Skeletal muscle tissue (tissue), 5 donors: ENCODE measurements around the gene PPT2. TPM values are rescaled to one million over a fixed set of nuclear protein-coding genes. Genes with fewer than 3 reads are reported as not detected.
"Not testable (repeated sequence)": the region's sequence is repeated elsewhere in the genome, so short reads cannot be mapped to it uniquely, and the experiment has no call there.

Experiments
- H3K27ac ChIP-seq: one replicate; pipeline ENCODE4 v1.7.0; 2013; ENCODE audit warnings: mild to moderate bottlenecking, low read depth, low read length, inconsistent platforms
- H3K27me3 ChIP-seq, 3 donors: one replicate each; pipeline ENCODE4 v1.7.0; 2013; ENCODE audit warnings: low read length in 3 of 3; ENCODE audit not compliant: control insufficient read depth in 3 of 3, insufficient read depth in 3 of 3
- H3K36me3 ChIP-seq, 3 donors: one replicate each; pipeline ENCODE4 v1.7.0; 2013; ENCODE audit warnings: low read length in 3 of 3; ENCODE audit not compliant: control insufficient read depth in 3 of 3, insufficient read depth in 3 of 3
- H3K4me1 ChIP-seq, 3 donors: one replicate each; pipeline ENCODE4 v1.7.0; 2013; ENCODE audit warnings: low read length in 3 of 3, mild to moderate bottlenecking in 3 of 3; ENCODE audit not compliant: control insufficient read depth in 3 of 3, insufficient read depth in 3 of 3
- H3K4me3 ChIP-seq, 3 donors: one replicate each; pipeline ENCODE4 v1.7.0; 2013; ENCODE audit warnings: low read length in 3 of 3
- H3K9ac ChIP-seq, 3 donors: one replicate each; pipeline ENCODE4 v1.7.0; 2013; ENCODE audit warnings: low read length in 3 of 3, mild to moderate bottlenecking in 3 of 3, moderate library complexity in 2 of 3, low read depth in 1 of 3
- H3K9me3 ChIP-seq, 3 donors: one replicate each; pipeline ENCODE4 v1.7.0; 2013; ENCODE audit warnings: low read length in 3 of 3; ENCODE audit not compliant: control insufficient read depth in 3 of 3
- small RNA-seq: library from RNA; depleted of rRNA; stranded (forward); fragments of <200 nt; gene quantifications from one replicate; pipeline ENCODE3, GENCODE V24; 2014
- total RNA-seq: library from RNA; depleted of rRNA; stranded (reverse); fragments of >200 nt; gene quantifications from one replicate; pipeline ENCODE4 v1.2.3, GENCODE V29; 2014
- donor health status: Osteomylitis.

PPT2 gene
- total RNA-seq, 1 donor from 2014 or later: 31.3 TPM

DNA sequence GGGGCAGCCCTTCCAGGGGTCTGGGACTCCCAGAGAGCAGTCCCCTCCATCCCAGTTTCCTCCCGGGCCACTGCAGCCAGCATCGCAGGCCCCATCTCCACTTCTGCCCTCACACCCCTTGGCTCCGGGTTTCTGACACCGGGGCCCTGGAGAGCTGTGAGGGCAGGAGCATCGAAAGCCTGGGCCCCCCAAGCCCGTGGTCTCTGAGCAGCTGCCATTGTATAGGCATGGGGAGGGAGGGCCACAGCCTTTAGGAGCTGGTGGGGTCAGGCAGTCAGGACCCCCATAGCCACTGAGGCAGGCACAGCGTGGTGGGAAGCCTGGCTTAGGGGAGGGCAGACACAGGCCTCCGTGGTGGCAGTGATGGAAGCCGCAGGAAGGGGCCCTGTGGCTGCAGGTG, 48.2 kb downstream of the PPT2 start:
- H3K4me1 ChIP-seq: peaks cover 3 to 5% (median 3%) of the 10 kb centered on the region in 3 donors
- H3K36me3 ChIP-seq: no peaks in the 10 kb centered on the region

DNA sequence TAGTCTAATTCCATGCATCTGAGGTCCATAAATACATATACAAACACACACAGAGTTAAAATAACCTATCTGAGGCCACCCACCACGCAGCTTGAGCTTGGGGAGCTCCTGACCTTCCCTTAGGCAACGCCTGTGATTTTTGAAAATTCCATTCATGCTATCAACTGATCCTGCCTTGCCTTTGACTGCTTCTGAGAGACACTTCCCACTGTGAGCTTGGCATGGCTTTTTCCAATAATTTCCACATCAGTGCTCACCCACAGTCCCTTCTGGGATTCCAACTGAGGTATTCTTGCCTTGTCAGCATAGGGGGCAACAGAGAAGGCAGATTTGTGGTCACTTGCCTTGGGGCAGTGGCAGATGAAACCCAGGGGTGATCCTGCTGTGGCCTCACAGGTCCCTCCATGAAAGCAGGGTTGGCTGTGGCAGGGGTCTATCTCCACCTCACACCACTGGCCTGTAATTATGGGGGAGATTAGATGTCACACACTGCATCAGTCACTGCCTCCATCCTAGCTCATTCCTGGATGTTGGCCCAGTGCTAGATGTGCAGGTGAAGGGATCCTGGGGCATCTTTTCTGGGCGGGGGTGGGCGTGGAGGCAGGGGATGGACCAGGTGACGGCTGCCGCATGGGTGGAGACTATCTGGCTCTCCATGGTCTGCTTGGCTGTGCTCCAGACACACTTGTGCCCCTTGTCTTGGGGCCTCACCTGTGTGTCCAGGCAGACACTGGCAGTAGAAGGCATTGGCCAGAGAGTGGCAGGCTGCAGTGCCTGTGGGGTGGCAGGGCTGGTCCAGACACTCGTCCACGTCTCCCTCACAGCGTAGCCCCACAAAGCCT, 49.7 kb downstream of the PPT2 start:
- Histone ChIP-seq H3K27ac (no peak overlapping the region), H3K36me3 (no peaks in the 10 kb centered on the region), H3K4me1 (no peaks in the 10 kb centered on the region), H3K9ac (no peak overlapping the region), H3K9me3 (no peaks in the 10 kb centered on the region), H3K27me3 (peaks cover 9 to 32% (median 19%) of the 10 kb centered on the region in 3 donors), H3K4me3 (no peak overlapping the region)

More for the DNA sequence above, 48.2 kb downstream of the PPT2 start:
- Histone ChIP-seq H3K9ac (no peak overlapping the region), H3K27me3 (peaks cover 9 to 32% (median 19%) of the 10 kb centered on the region in 3 donors), H3K27ac (no peak overlapping the region), H3K4me3 (no peak overlapping the region), H3K9me3 (no peaks in the 10 kb centered on the region)

DNA sequence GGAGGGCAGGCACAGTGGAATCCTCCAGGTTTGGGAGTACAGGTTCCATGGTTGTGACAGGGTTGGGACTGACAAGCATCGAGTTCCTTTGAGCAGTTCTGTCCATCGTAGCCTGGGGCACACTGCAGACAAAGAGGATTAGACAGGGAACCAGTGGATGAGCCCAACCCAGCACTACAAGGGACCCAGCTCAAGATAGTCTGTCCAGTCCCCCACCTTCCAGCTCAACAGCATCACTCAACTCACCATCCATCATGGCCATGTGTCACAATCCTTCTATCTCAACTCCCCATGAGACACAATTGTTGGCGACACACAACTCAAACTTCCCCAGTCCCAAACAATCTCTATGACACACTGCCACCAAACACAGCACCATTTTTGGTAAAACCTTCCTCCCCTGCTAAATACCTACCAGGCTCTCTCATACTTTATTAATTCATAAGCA, 50.4 kb downstream of the PPT2 start:
- no peaks in the 10 kb centered on the region for H3K9me3 ChIP-seq
- no peak overlapping the region for H3K4me3 ChIP-seq
- peaks cover 9 to 32% (median 19%) of the 10 kb centered on the region in 3 donors for H3K27me3 ChIP-seq
- no peaks in the 10 kb centered on the region for H3K4me1 ChIP-seq
- H3K9ac ChIP-seq: no peak overlapping the region
- H3K27ac ChIP-seq: no peak overlapping the region
- no peaks in the 10 kb centered on the region for H3K36me3 ChIP-seq

DNA sequence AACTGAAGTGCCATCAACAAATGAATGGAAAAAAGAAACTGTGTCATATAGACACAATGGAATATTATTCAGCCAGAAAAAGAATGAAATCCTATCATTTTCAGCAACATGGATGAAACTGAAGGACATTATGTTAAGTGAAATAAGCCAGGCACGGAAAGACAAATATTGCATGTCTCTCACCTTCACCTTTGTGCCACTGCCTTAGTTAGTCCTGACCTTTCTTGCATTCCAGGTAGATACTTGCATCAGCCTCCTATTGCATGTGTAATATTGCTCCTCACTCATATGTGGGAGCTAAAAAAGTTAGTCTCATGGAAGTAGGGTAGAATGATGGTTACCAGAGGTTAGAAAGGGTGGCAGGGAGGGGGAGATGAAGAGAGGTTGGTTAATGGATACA, 55.1 kb downstream of the PPT2 start:
- Histone ChIP-seq H3K27ac (no peak overlapping the region), H3K4me1 (no peaks in the 10 kb centered on the region), H3K36me3 (no peaks in the 10 kb centered on the region), H3K27me3 (peaks cover under 1 to 5% (median 4%) of the 10 kb centered on the region in 3 donors), H3K9me3 (no peaks in the 10 kb centered on the region), H3K4me3 (no peak overlapping the region), H3K9ac (no peak overlapping the region)

- H3K27me3 ChIP-seq: no peaks in the 10 kb centered on the region
- no peak overlapping the region for H3K4me3 ChIP-seq
- H3K27ac ChIP-seq: no peak overlapping the region
- no peaks in the 10 kb centered on the region for H3K9me3 ChIP-seq
- no peaks in the 10 kb centered on the region for H3K4me1 ChIP-seq
- H3K36me3 ChIP-seq: no peaks in the 10 kb centered on the region
- no peak overlapping the region for H3K9ac ChIP-seq
Observed at GRCh38 chr6:32210191-32210601, 56.3 kb downstream of the PPT2 start.

GRCh38 chr6:32211432-32211831, 57.5 kb downstream of the PPT2 start:
- H3K36me3 ChIP-seq, H3K4me1 ChIP-seq, H3K27ac ChIP-seq: not testable (repeated sequence)

DNA sequence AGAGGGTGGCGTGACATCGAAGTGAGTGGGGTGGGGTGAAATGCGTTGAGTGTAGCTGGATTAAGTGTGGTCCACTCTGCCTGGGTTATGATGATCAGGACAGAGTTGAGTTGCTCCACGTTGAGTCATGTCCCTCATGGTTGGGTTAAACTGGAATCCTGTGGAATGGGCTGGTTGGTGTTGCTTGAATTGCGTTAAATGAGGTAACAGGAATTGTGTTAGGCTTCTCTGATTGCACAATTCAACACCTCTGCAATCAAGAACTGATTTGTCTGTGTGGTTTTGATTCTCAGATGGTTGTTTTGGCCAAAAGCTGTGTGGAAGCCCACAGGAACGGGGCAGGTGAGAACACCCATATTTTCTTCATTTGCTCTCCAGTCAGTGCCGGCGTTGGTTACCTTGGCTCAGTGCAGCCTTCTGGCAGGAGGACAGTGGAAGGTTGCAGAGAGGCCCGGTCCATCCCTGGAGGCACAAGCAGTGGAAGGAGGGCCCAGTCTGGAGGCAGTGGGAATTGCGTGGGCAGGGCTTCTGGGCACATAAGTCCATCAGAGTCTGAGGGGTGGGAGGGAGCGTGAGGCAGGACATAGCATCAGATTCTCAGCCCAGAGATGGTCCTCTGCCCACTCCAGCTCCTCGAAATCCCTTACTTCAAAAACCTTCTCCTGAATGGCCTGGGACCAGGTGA, 58.3 kb downstream of the PPT2 start:
- no peaks in the 10 kb centered on the region for H3K27me3 ChIP-seq
- peaks cover 0 to 2% (median 0%) of the 10 kb centered on the region in 3 donors for H3K36me3 ChIP-seq

More at GRCh38 chr6:32211432-32211831, 57.5 kb downstream of the PPT2 start:
- H3K9ac ChIP-seq, H3K4me3 ChIP-seq, H3K27me3 ChIP-seq, H3K9me3 ChIP-seq: not testable (repeated sequence)

More for the DNA sequence above, 58.3 kb downstream of the PPT2 start:
- H3K4me1 ChIP-seq: no peaks in the 10 kb centered on the region
- no peak overlapping the region for H3K27ac ChIP-seq
- no peaks in the 10 kb centered on the region for H3K9me3 ChIP-seq
- no peak overlapping the region for H3K4me3 ChIP-seq
- H3K9ac ChIP-seq: no peak overlapping the region

Small RNA genes lying within 50 kb of the gene (small RNA-seq; reads per million reads assigned to genes)
- gene AL662884.1 (not detected), gene MIR6833 (not detected)

Other genes with a start within 250 kb of the PPT2 start
- 8.4 TPM for gene C2, start 226.4 kb upstream of the PPT2 start, total RNA-seq
- 3.7 TPM for gene CFB, start 208.0 kb upstream of the PPT2 start, total RNA-seq
- 61.6 TPM for gene NELFE, start 195.2 kb upstream of the PPT2 start, total RNA-seq
- gene SKIC2, start 195.0 kb upstream of the PPT2 start, total RNA-seq: 25.1 TPM
- 4.7 TPM for gene DXO, start 182.0 kb upstream of the PPT2 start, total RNA-seq
- gene C4A, start 172.1 kb upstream of the PPT2 start, total RNA-seq: 14.1 TPM
- 18.3 TPM for gene C4B, start 139.3 kb upstream of the PPT2 start, total RNA-seq
- not detected for gene CYP21A2, start 115.7 kb upstream of the PPT2 start, total RNA-seq
- 130 TPM for gene TNXB, start 44.8 kb upstream of the PPT2 start, total RNA-seq
- 14.1 TPM for gene ATF6B, start 25.9 kb upstream of the PPT2 start, total RNA-seq
- gene FKBPL, start 23.9 kb upstream of the PPT2 start, total RNA-seq: 5.7 TPM
- not detected for gene PRRT1, start 2.2 kb upstream of the PPT2 start, total RNA-seq
- gene EGFL8, start 10.5 kb downstream of the PPT2 start, total RNA-seq: 14.6 TPM
- 8.4 TPM for gene AGPAT1, start 21.9 kb downstream of the PPT2 start, total RNA-seq
- gene RNF5, start 24.3 kb downstream of the PPT2 start, total RNA-seq: 57.9 TPM
- 0.52 TPM for gene AGER, start 30.1 kb downstream of the PPT2 start, total RNA-seq
- 50.1 TPM for gene PBX2, start 36.1 kb downstream of the PPT2 start, total RNA-seq
- gene GPSM3, start 38.5 kb downstream of the PPT2 start, total RNA-seq: 1.6 TPM
- gene NOTCH4, start 69.9 kb downstream of the PPT2 start, total RNA-seq: 9.9 TPM
- gene TSBP1, start 217.8 kb downstream of the PPT2 start, total RNA-seq: not detected